ENCODE measurements around the gene TWIST2.

The TWIST2 gene

DNA sequence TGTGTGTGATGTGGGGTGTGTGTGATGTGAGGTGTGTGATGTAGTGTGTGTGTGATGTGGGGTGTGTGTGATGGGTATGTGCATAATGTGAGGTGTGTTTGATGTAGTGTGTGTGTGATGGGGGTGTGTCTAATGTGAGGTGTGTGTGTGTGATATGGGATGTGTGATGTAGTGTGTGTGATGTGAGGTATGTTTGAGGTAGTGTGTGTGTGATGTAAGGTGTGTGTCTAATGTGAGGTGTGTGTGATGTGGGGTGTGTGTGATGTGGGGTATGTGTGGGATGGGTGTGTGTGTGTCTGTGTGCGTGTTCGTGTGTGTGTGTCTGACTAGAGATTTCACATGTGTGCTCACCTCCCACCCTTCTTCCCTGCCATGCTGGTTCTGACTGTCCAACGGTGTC lies 56.3 kb downstream of the TWIST2 start:
- DNase-seq (ENCODE audit: low read depth in 1 of 2, low spot score in 1 of 2) = no peak
- Histone ChIP-seq H3K27me3 (ENCODE audit: insufficient read depth, poor library complexity, severe bottlenecking) (no peaks in the 10 kb centered on the region), H3K4me3 (replicated peaks; ENCODE audit: insufficient read depth, low read length) (no peak overlapping the region), H3K27ac (replicated peaks) (no peak overlapping the region)
- TF ChIP-seq, protein P1, sequence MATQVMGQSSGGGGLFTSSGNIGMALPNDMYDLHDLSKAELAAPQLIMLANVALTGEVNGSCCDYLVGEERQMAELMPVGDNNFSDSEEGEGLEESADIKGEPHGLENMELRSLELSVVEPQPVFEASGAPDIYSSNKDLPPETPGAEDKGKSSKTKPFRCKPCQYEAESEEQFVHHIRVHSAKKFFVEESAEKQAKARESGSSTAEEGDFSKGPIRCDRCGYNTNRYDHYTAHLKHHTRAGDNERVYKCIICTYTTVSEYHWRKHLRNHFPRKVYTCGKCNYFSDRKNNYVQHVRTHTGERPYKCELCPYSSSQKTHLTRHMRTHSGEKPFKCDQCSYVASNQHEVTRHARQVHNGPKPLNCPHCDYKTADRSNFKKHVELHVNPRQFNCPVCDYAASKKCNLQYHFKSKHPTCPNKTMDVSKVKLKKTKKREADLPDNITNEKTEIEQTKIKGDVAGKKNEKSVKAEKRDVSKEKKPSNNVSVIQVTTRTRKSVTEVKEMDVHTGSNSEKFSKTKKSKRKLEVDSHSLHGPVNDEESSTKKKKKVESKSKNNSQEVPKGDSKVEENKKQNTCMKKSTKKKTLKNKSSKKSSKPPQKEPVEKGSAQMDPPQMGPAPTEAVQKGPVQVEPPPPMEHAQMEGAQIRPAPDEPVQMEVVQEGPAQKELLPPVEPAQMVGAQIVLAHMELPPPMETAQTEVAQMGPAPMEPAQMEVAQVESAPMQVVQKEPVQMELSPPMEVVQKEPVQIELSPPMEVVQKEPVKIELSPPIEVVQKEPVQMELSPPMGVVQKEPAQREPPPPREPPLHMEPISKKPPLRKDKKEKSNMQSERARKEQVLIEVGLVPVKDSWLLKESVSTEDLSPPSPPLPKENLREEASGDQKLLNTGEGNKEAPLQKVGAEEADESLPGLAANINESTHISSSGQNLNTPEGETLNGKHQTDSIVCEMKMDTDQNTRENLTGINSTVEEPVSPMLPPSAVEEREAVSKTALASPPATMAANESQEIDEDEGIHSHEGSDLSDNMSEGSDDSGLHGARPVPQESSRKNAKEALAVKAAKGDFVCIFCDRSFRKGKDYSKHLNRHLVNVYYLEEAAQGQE (IDR thresholded peaks at IDR 0.05; ENCODE audit: insufficient replicate concordance, low read depth) = no peak
- TF ChIP-seq GABPA (IDR thresholded peaks at IDR 0.05; ENCODE audit: low read depth) (no peak), POLR2AphosphoS5 (IDR thresholded peaks at IDR 0.05; ENCODE audit: low read depth) (no peak), SPI1 (IDR thresholded peaks at IDR 0.05; ENCODE audit: borderline replicate concordance, low read depth) (no peak)
- TF ChIP-seq, protein P2, sequence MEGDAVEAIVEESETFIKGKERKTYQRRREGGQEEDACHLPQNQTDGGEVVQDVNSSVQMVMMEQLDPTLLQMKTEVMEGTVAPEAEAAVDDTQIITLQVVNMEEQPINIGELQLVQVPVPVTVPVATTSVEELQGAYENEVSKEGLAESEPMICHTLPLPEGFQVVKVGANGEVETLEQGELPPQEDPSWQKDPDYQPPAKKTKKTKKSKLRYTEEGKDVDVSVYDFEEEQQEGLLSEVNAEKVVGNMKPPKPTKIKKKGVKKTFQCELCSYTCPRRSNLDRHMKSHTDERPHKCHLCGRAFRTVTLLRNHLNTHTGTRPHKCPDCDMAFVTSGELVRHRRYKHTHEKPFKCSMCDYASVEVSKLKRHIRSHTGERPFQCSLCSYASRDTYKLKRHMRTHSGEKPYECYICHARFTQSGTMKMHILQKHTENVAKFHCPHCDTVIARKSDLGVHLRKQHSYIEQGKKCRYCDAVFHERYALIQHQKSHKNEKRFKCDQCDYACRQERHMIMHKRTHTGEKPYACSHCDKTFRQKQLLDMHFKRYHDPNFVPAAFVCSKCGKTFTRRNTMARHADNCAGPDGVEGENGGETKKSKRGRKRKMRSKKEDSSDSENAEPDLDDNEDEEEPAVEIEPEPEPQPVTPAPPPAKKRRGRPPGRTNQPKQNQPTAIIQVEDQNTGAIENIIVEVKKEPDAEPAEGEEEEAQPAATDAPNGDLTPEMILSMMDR (IDR thresholded peaks at IDR 0.05; ENCODE audit: insufficient read depth, low read length) = no peak

DNA sequence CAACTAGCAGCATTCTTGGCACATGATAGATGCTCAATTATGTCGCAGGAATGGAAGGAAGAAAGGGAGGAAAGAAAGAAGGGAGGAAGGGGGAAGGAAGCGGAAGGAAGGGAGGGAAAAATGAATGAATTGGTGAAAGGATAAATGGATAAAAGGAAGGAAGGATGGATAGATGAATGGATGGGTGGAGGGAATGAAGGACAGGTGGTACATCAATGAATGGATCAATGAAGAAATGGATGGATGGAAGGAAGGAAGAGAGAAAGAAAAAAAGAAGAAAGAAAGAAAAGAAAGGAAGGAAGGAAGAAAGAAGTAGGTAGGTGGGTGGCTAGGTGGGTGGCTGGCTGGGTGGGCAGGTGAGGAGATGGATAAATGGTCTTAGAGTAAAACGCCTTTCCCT lies 56.8 kb downstream of the TWIST2 start:
- H3K4me3 ChIP-seq (replicated peaks; ENCODE audit: insufficient read depth, low read length) = no peak overlapping the region
- no peak overlapping the region for H3K27ac ChIP-seq (replicated peaks)
- DNase-seq (ENCODE audit: low read depth in 1 of 2, low spot score in 1 of 2) = no peak
- no peaks in the 10 kb centered on the region for H3K27me3 ChIP-seq (ENCODE audit: insufficient read depth, poor library complexity, severe bottlenecking)
- TF ChIP-seq, protein P2 (IDR thresholded peaks at IDR 0.05; ENCODE audit: insufficient read depth, low read length) = no peak
- TF ChIP-seq SPI1 (IDR thresholded peaks at IDR 0.05; ENCODE audit: borderline replicate concordance, low read depth) (no peak), GABPA (IDR thresholded peaks at IDR 0.05; ENCODE audit: low read depth) (no peak), POLR2AphosphoS5 (IDR thresholded peaks at IDR 0.05; ENCODE audit: low read depth) (no peak)
- TF ChIP-seq, protein P1 (IDR thresholded peaks at IDR 0.05; ENCODE audit: insufficient replicate concordance, low read depth) = no peak

DNA sequence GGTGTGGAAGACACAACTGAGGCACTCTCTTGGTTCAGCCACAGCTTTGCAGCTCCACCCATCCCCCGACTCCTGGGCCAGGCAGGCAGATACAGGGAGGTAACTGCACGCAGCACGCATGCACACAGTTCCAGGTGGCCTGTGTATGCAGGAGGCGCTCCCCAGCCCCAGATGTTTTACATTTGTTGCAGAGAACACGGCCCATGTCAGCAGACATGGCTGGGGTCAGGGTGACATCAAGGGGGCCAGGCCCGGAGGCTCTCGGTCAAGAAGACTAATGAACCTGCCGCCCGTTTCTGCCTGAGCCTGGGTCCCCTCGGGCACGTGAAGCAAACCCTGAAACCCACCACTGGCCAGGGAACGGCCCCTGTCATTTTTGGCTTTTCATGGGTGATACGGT lies 57.3 kb downstream of the TWIST2 start:
- DNase-seq (ENCODE audit: low read depth in 1 of 2, low spot score in 1 of 2) = no peak
- Histone ChIP-seq H3K4me3 (replicated peaks; ENCODE audit: insufficient read depth, low read length) (no peak overlapping the region), H3K27ac (replicated peaks) (no peak overlapping the region), H3K27me3 (ENCODE audit: insufficient read depth, poor library complexity, severe bottlenecking) (no peaks in the 10 kb centered on the region)
- TF ChIP-seq, protein P1 (IDR thresholded peaks at IDR 0.05; ENCODE audit: insufficient replicate concordance, low read depth) = no peak
- no peak for TF ChIP-seq SPI1 (IDR thresholded peaks at IDR 0.05; ENCODE audit: borderline replicate concordance, low read depth)
- TF ChIP-seq, protein P2 (IDR thresholded peaks at IDR 0.05; ENCODE audit: insufficient read depth, low read length) = no peak
- no peak for TF ChIP-seq POLR2AphosphoS5 (IDR thresholded peaks at IDR 0.05; ENCODE audit: low read depth)
- no peak for TF ChIP-seq GABPA (IDR thresholded peaks at IDR 0.05; ENCODE audit: low read depth)

Data from HL-60 (cell line).